Natural killer cell (primary cell): ENCODE measurements around the gene LRRC4B. TPM values are rescaled to one million over a fixed set of nuclear protein-coding genes. Genes with fewer than 3 reads are reported as not detected.

Experiments
- ATAC-seq, 3 donors: fragments of 150-1000 bp in 2 of 3; fragments of 200-7000 bp in 1 of 3; cut with Tn5 transposase; 1 replicate in 1 of 3; 2 replicates in 2 of 3; pipeline ENCODE4 v1.10.0; 2021; ENCODE audit warnings: mild to moderate bottlenecking in 2 of 3, moderate library complexity in 2 of 3
- DNase-seq, 2 donors: peaks; one replicate each; pipeline versions ENCODE4 v3.0.0 to v3.0.0-alpha.2; 2013 to 2021; ENCODE audit warnings: mixed read lengths in 1 of 2
- H3K27ac ChIP-seq: one replicate; pipeline ENCODE4 v1.5.1; 2013; ENCODE audit warnings: mild to moderate bottlenecking, low read length
- H3K27me3 ChIP-seq: one replicate; pipeline ENCODE4 v1.6.1; 2013; ENCODE audit warnings: low read length; ENCODE audit not compliant: control insufficient read depth, insufficient read depth
- H3K36me3 ChIP-seq: one replicate; pipeline ENCODE4 v1.6.1; 2013; ENCODE audit warnings: low read length; ENCODE audit not compliant: control insufficient read depth, insufficient read depth
- H3K4me1 ChIP-seq: one replicate; pipeline ENCODE4 v1.6.1; 2013; ENCODE audit warnings: low read length; ENCODE audit not compliant: control insufficient read depth, insufficient read depth
- H3K4me3 ChIP-seq: one replicate; pipeline ENCODE4 v1.5.1; 2013; ENCODE audit warnings: low read length
- H3K9me3 ChIP-seq: one replicate; pipeline ENCODE4 v1.6.1; 2013; ENCODE audit warnings: low read length; ENCODE audit not compliant: control insufficient read depth, insufficient read depth
- H3K27ac Mint-ChIP-seq, 2 donors: one replicate each; pipeline ENCODE4 v1.8.0; 2022; ENCODE audit warnings: mild to moderate bottlenecking in 2 of 2, mixed read lengths in 2 of 2, moderate library complexity in 1 of 2
- H3K27me3 Mint-ChIP-seq, 2 donors: one replicate each; pipeline ENCODE4 v1.8.0; 2022; ENCODE audit warnings: low read depth in 2 of 2, mixed read lengths in 2 of 2
- H3K36me3 Mint-ChIP-seq: one replicate; pipeline ENCODE4 v1.8.0; 2022; ENCODE audit warnings: mixed read lengths
- H3K4me1 Mint-ChIP-seq, 2 donors: one replicate each; pipeline ENCODE4 v1.8.0; 2022; ENCODE audit warnings: mixed read lengths in 2 of 2
- H3K4me3 Mint-ChIP-seq: one replicate; pipeline ENCODE4 v1.8.0; 2022; ENCODE audit warnings: mild to moderate bottlenecking, moderate library complexity, mixed read lengths
- H3K9me3 Mint-ChIP-seq, 2 donors: one replicate each; pipeline ENCODE4 v1.8.0; 2022; ENCODE audit warnings: mixed read lengths in 2 of 2
- CTCF ChIP-seq: fragments of 200-600 bp; IDR thresholded peaks from one replicate; pipeline ENCODE4 v1.8.0; 2022; ENCODE audit warnings: antibody characterized with exemption
- WGBS: methylation state at CpG from one replicate; pipeline ENCODE4 v1.1.7; 2013; ENCODE audit warnings: missing lambda C conversion rate; ENCODE audit not compliant: insufficient coverage; 5-methylcytosine and 5-hydroxymethylcytosine counted together
- intact Hi-C: fragments of 100-400 bp; cut with micrococcal nuclease; formaldehyde crosslinking; loops from one replicate; pipeline ENCODE4 v1.14.2; 2022
- total RNA-seq, 4 donors: library from RNA; stranded (reverse); fragments of 120-200 nt in 1 of 4; gene quantifications; one replicate each; pipeline versions ENCODE4 v1.2.3 to v1.2.4, GENCODE V29; 2013 to 2022

Gene LRRC4B
- total RNA-seq, 3 donors from 2014 or later (not counting 1 experiment from before 2014, with no cell fraction given) = not detected

GRCh38 chr19:50497022-50497405 lies 71.2 kb downstream of the LRRC4B start:
- H3K27ac Mint-ChIP-seq = no peak overlapping the region
- H3K4me3 ChIP-seq = no peak overlapping the region
- DNase-seq (no peak), ATAC-seq (no peak)
- no peaks in the 10 kb centered on the region for H3K36me3 Mint-ChIP-seq
- WGBS = 95% methylated on average over 8 of the region's 8 CpGs
- no peaks in the 10 kb centered on the region for H3K9me3 ChIP-seq
- H3K36me3 ChIP-seq = no peaks in the 10 kb centered on the region
- no peak for TF ChIP-seq CTCF
- H3K4me3 Mint-ChIP-seq = no peak overlapping the region
- no peaks in the 10 kb centered on the region for H3K27me3 ChIP-seq
- intact Hi-C loops = no loop called here
- no peaks in the 10 kb centered on the region for H3K27me3 Mint-ChIP-seq
- no peaks in the 10 kb centered on the region for H3K9me3 Mint-ChIP-seq
- no peak overlapping the region for H3K27ac ChIP-seq
- H3K4me1 ChIP-seq = peaks cover 4% of the 10 kb centered on the region
- H3K4me1 Mint-ChIP-seq = peaks cover 0 to 9% of the 10 kb centered on the region in 2 donors

- Mint-ChIP-seq H3K4me3 (no peak overlapping the region), H3K27me3 (no peaks in the 10 kb centered on the region), H3K9me3 (no peaks in the 10 kb centered on the region), H3K36me3 (no peaks in the 10 kb centered on the region), H3K27ac (no peak overlapping the region), H3K4me1 (peaks cover 0 to 15% of the 10 kb centered on the region in 2 donors)
- Histone ChIP-seq H3K27ac (no peak overlapping the region), H3K4me1 (peaks cover 10% of the 10 kb centered on the region), H3K9me3 (no peaks in the 10 kb centered on the region), H3K36me3 (no peaks in the 10 kb centered on the region), H3K4me3 (no peak overlapping the region), H3K27me3 (no peaks in the 10 kb centered on the region)
- 92% methylated on average over 30 of the region's 30 CpGs for WGBS
- no peak for ATAC-seq
- TF ChIP-seq CTCF = no peak
- DNase-seq = no peak
- intact Hi-C loops = no loop called here
Observed at GRCh38 chr19:50496189-50497021, 71.8 kb downstream of the LRRC4B start.

GRCh38 chr19:50495020-50495531 lies 73.2 kb downstream of the LRRC4B start:
- no peaks in the 10 kb centered on the region for H3K36me3 Mint-ChIP-seq
- Histone ChIP-seq H3K27me3 (no peaks in the 10 kb centered on the region), H3K36me3 (no peaks in the 10 kb centered on the region), H3K4me1 (peaks cover 12% of the 10 kb centered on the region), H3K4me3 (no peak overlapping the region), H3K9me3 (no peaks in the 10 kb centered on the region), H3K27ac (no peak overlapping the region)
- H3K4me3 Mint-ChIP-seq = no peak overlapping the region
- no peak for TF ChIP-seq CTCF
- no peak for DNase-seq
- H3K27ac Mint-ChIP-seq = no peak overlapping the region
- intact Hi-C loops = no loop called here
- H3K4me1 Mint-ChIP-seq = peaks cover 5 to 21% of the 10 kb centered on the region in 2 donors
- ATAC-seq = no peak
- H3K9me3 Mint-ChIP-seq = no peaks in the 10 kb centered on the region
- WGBS = 94% methylated on average over 5 of the region's 5 CpGs
- no peaks in the 10 kb centered on the region for H3K27me3 Mint-ChIP-seq
